Stimulated activated CD4-positive, alpha-beta T cell treated with anti-CD3 and anti-CD28 coated beads, Interleukin-1b, Interleukin-23, amount 100 ng/mL, for 1 hour (primary cell): ENCODE measurements around the gene NSF.
"Not testable (repeated sequence)": the region's sequence is repeated elsewhere in the genome, so short reads cannot be mapped to it uniquely, and the experiment has no call there.

ENCODE experiments used
- DNase-seq, 2 donors: peaks; one replicate each; pipeline ENCODE4 v3.0.0-alpha.2; 2020; ENCODE audit warnings: low read depth in 2 of 2

Gene NSF

GRCh38 chr17:46756081-46756735 is 165.7 kb downstream of the NSF start:
- no peak for DNase-seq

- no peak for DNase-seq
These were observed 166.4 kb downstream of the NSF start for GRCh38 chr17:46756861-46757260.

GRCh38 chr17:46757588-46757987 is 167.1 kb downstream of the NSF start:
- not testable (repeated sequence) for DNase-seq

- DNase-seq: no peak
These were observed 168.1 kb downstream of the NSF start for GRCh38 chr17:46758614-46759013.

GRCh38 chr17:46759141-46759540 is 168.7 kb downstream of the NSF start:
- DNase-seq: no peak

GRCh38 chr17:46763416-46763815 is 172.9 kb downstream of the NSF start:
- no peak for DNase-seq

- DNase-seq: no peak
These were observed 173.7 kb downstream of the NSF start for GRCh38 chr17:46764000-46764708.

GRCh38 chr17:46764709-46765401 is 174.4 kb downstream of the NSF start:
- no peak for DNase-seq

- no peak for DNase-seq
These were observed 175.0 kb downstream of the NSF start for GRCh38 chr17:46765453-46765852.

GRCh38 chr17:46766493-46767491 is 176.3 kb downstream of the NSF start:
- no peak for DNase-seq

- no peak for DNase-seq
These were observed 178.0 kb downstream of the NSF start for GRCh38 chr17:46768540-46768870.

- DNase-seq: not testable (repeated sequence)
These were observed 178.4 kb downstream of the NSF start for GRCh38 chr17:46768896-46769295.

GRCh38 chr17:46769531-46770438 is 179.3 kb downstream of the NSF start:
- DNase-seq: no peak

- DNase-seq: no peak
These were observed 180.0 kb downstream of the NSF start for GRCh38 chr17:46770439-46770817.

- DNase-seq: no peak
These were observed 180.5 kb downstream of the NSF start for GRCh38 chr17:46770818-46771560.

- DNase-seq: no peak
These were observed 181.3 kb downstream of the NSF start for GRCh38 chr17:46771561-46772474.

- DNase-seq: no peak
These were observed 182.2 kb downstream of the NSF start for GRCh38 chr17:46772475-46773220.

- no peak for DNase-seq
These were observed 182.7 kb downstream of the NSF start for GRCh38 chr17:46773221-46773605.
